B cell (primary cell): ENCODE data around the gene CNGB1. TPM values are rescaled to one million over a fixed set of nuclear protein-coding genes. Genes with fewer than 3 reads are reported as not detected.

ENCODE experiments used
- ATAC-seq: fragments of 200-7000 bp; cut with Tn5 transposase; one replicate; pipeline ENCODE4 v1.10.0; 2021; ENCODE audit warnings: low read depth, mild to moderate bottlenecking, moderate number of reproducible peaks, moderate library complexity
- CTCF ChIA-PET: fragments of 350-600 bp; sonication (Branson Sonifier 250); formaldehyde crosslinking; loops from one replicate; lab custom pipeline; 2021; ENCODE audit warnings: antibody characterized with exemption, inconsistent platforms; lab: Charles Lee
- POLR2A ChIA-PET: fragments of 350-600 bp; sonication (Branson Sonifier 250); formaldehyde crosslinking; loops from one replicate; lab custom pipeline; 2021; ENCODE audit warnings: antibody characterized with exemption; lab: Charles Lee
- DNase-seq: peaks from one replicate; pipeline ENCODE4 v3.0.0; 2013
- H2AFZ ChIP-seq: 2 replicates; pipeline ENCODE4 v1.6.1; 2012; ENCODE audit warnings: mild to moderate bottlenecking, low read depth, low read length; ENCODE audit not compliant: insufficient read depth, poor library complexity, severe bottlenecking
- H3K27ac ChIP-seq, 2 donors: 1 replicate in 1 of 2; 2 replicates in 1 of 2; pipeline ENCODE4 v1.5.1; 2012 to 2013; ENCODE audit warnings: low read length in 2 of 2, mild to moderate bottlenecking in 2 of 2, moderate library complexity in 1 of 2
- H3K27me3 ChIP-seq, 4 experiments: fragments of 200-600 bp in 1 of 4; sonication (generic) in 1 of 4; replicated peaks in 1 of 4; 1 replicate in 2 of 4; 2 replicates in 2 of 4; pipeline versions ENCODE4 v1.6.1 to v1.7.0; 2013 to 2016; ENCODE audit warnings: low read length in 3 of 4, mild to moderate bottlenecking in 2 of 4, mixed read lengths in 1 of 4, moderate library complexity in 1 of 4; ENCODE audit not compliant: insufficient read depth in 4 of 4, control insufficient read depth in 3 of 4; ENCODE audit errors: control extremely low read depth in 1 of 4
- H3K36me3 ChIP-seq, 2 experiments: replicated peaks in 1 of 2; 1 replicate in 1 of 2; 2 replicates in 1 of 2; pipeline versions ENCODE4 v1.6.1 to v1.7.1; 2013; ENCODE audit warnings: low read length in 1 of 2; ENCODE audit not compliant: insufficient read depth in 2 of 2, control insufficient read depth in 1 of 2; ENCODE audit errors: control extremely low read depth in 1 of 2, extremely low read depth in 1 of 2
- H3K4me1 ChIP-seq, 2 donors: fragments of 200-600 bp in 1 of 2; sonication (generic) in 1 of 2; 1 replicate in 1 of 2; 2 replicates in 1 of 2; pipeline versions ENCODE4 v1.5.1 to v1.6.1; 2013 to 2017; ENCODE audit warnings: low read length in 2 of 2; ENCODE audit not compliant: control insufficient read depth in 2 of 2, insufficient read depth in 2 of 2
- H3K4me2 ChIP-seq: replicated peaks from 2 replicates; pipeline ENCODE3; 2012; ENCODE audit warnings: mild to moderate bottlenecking, low read depth, low read length; ENCODE audit not compliant: poor library complexity, severe bottlenecking
- H3K4me3 ChIP-seq, 5 experiments: fragments of 200-600 bp in 1 of 5; sonication (generic) in 1 of 5; 1 replicate in 3 of 5; 2 replicates in 2 of 5; pipeline versions ENCODE4 v1.5.1 to v1.7.0; 2011 to 2016; ENCODE audit warnings: low read length in 4 of 5, mild to moderate bottlenecking in 4 of 5, low read depth in 2 of 5, control low read depth in 1 of 5, moderate library complexity in 1 of 5; ENCODE audit not compliant: insufficient read depth in 1 of 5; ENCODE audit errors: control extremely low read depth in 1 of 5, extremely low read depth in 1 of 5
- H3K79me2 ChIP-seq: fragments of 200-600 bp; sonication (generic); one replicate; pipeline ENCODE4 v1.6.0; 2016; ENCODE audit warnings: low read length; ENCODE audit not compliant: control insufficient read depth, insufficient read depth
- H3K9ac ChIP-seq: fragments of 200-600 bp; sonication (generic); 2 replicates; pipeline ENCODE4 v1.6.1; 2017; ENCODE audit warnings: mild to moderate bottlenecking, low read length, moderate library complexity
- H3K9me3 ChIP-seq, 3 donors: one replicate each; pipeline versions ENCODE4 v1.6.1 to v1.7.1; 2013; ENCODE audit warnings: low read length in 2 of 3; ENCODE audit not compliant: control insufficient read depth in 2 of 3, insufficient read depth in 1 of 3; ENCODE audit errors: control extremely low read depth in 1 of 3
- H4K20me1 ChIP-seq: 2 replicates; pipeline ENCODE4 v1.6.0; 2012; ENCODE audit warnings: mild to moderate bottlenecking, low read length; ENCODE audit not compliant: insufficient read depth, control insufficient read depth, poor library complexity, severe bottlenecking
- H3K27ac Mint-ChIP-seq: one replicate; pipeline ENCODE4 v1.8.0; 2021; ENCODE audit warnings: mixed read lengths
- H3K27me3 Mint-ChIP-seq: one replicate; pipeline ENCODE4 v1.8.0; 2021; ENCODE audit warnings: mixed read lengths
- H3K4me1 Mint-ChIP-seq: one replicate; pipeline ENCODE4 v1.8.0; 2021; ENCODE audit warnings: mixed read lengths
- H3K4me3 Mint-ChIP-seq: one replicate; pipeline ENCODE4 v1.8.0; 2021; ENCODE audit warnings: mixed read lengths
- H3K9me3 Mint-ChIP-seq: one replicate; pipeline ENCODE4 v1.8.0; 2022; ENCODE audit warnings: mixed read lengths; ENCODE audit not compliant: insufficient read depth
- CTCF ChIP-seq: fragments of 200-600 bp; IDR thresholded peaks from one replicate; pipeline ENCODE4 v1.8.0; 2022; ENCODE audit warnings: antibody characterized with exemption, mild to moderate bottlenecking
- EZH2 ChIP-seq: IDR thresholded peaks from 2 replicates; pipeline ENCODE4 v1.6.1; 2012; ENCODE audit warnings: borderline replicate concordance, low read depth, mild to moderate bottlenecking, moderate library complexity, low read length; ENCODE audit not compliant: insufficient read depth, poor library complexity, severe bottlenecking
- WGBS: methylation state at CpG from one replicate; pipeline ENCODE4 v1.1.5; 2013; ENCODE audit warnings: missing lambda C conversion rate; ENCODE audit not compliant: insufficient coverage; 5-methylcytosine and 5-hydroxymethylcytosine counted together
- intact Hi-C: fragments of 100-400 bp; cut with micrococcal nuclease; formaldehyde crosslinking; loops from one replicate; pipeline ENCODE4 v1.10.0; 2022
- polyA plus RNA-seq: library from polyadenylated mRNA; depleted of rRNA; stranded (reverse); fragments of >200 nt; gene quantifications from 2 replicates; pipeline ENCODE4 v1.2.3, GENCODE V29; 2012
- total RNA-seq, 2 donors: library from RNA; stranded (reverse); fragments of 120-200 nt in 1 of 2; gene quantifications; 1 replicate in 1 of 2; 2 replicates in 1 of 2; pipeline versions ENCODE4 v1.2.3 to v1.2.4, GENCODE V29; 2013 to 2022

CNGB1 gene
- total and polyA plus RNA-seq, 2 donors (not counting 1 experiment from before 2014, with no cell fraction given): not detected

- no peak overlapping the region for H3K4me3 Mint-ChIP-seq
- Histone ChIP-seq H3K4me1 (no peaks in the 10 kb centered on the region), H2AFZ (no peak overlapping the region), H3K79me2 (no peaks in the 10 kb centered on the region), H3K4me2 (no peak overlapping the region), H3K36me3 (no peaks in the 10 kb centered on the region), H3K27me3 (peaks cover 0 to 12% (median 0%) of the 10 kb centered on the region in 4 experiments), H3K9ac (no peak overlapping the region), H4K20me1 (no peaks in the 10 kb centered on the region), H3K4me3 (no peak overlapping the region), H3K27ac (no peak overlapping the region), H3K9me3 (peaks cover 0 to 12% (median 0%) of the 10 kb centered on the region in 3 donors)
- H3K27me3 Mint-ChIP-seq: peaks cover 22% of the 10 kb centered on the region
- H3K4me1 Mint-ChIP-seq: peaks cover 1% of the 10 kb centered on the region
- ATAC-seq (no peak), DNase-seq (no peak)
- CTCF ChIA-PET: no interaction called here
- TF ChIP-seq CTCF (no peak), EZH2 (no peak)
- 0% methylated on average over 1 of the region's 12 CpGs for WGBS
- H3K27ac Mint-ChIP-seq: no peak overlapping the region
- POLR2A ChIA-PET: no interaction called here
- H3K9me3 Mint-ChIP-seq: peaks cover 6% of the 10 kb centered on the region
- intact Hi-C loops: no loop called here
Observed at GRCh38 chr16:57915811-57916488, 55.0 kb downstream of the CNGB1 start.

- Histone ChIP-seq H3K79me2 (no peaks in the 10 kb centered on the region), H4K20me1 (no peaks in the 10 kb centered on the region), H2AFZ (no peak overlapping the region), H3K27me3 (peaks cover 0 to 12% (median 0%) of the 10 kb centered on the region in 4 experiments), H3K4me1 (no peaks in the 10 kb centered on the region), H3K4me3 (no peak overlapping the region), H3K4me2 (no peak overlapping the region), H3K36me3 (no peaks in the 10 kb centered on the region), H3K27ac (no peak overlapping the region), H3K9ac (no peak overlapping the region), H3K9me3 (peaks cover 0 to 10% (median 0%) of the 10 kb centered on the region in 3 donors)
- ATAC-seq (no peak), DNase-seq (no peak)
- 87% methylated on average over 8 of the region's 9 CpGs for WGBS
- Mint-ChIP-seq H3K4me3 (no peak overlapping the region), H3K4me1 (peaks cover 1% of the 10 kb centered on the region), H3K27ac (no peak overlapping the region), H3K9me3 (peaks cover 6% of the 10 kb centered on the region), H3K27me3 (peaks cover 22% of the 10 kb centered on the region)
- intact Hi-C loops: no loop called here
- CTCF ChIA-PET: no interaction called here
- POLR2A ChIA-PET: no interaction called here
- TF ChIP-seq EZH2 (no peak), CTCF (no peak)
Observed at GRCh38 chr16:57915267-57915666, 55.7 kb downstream of the CNGB1 start.
